ENCODE measurements around the gene ZGPAT. TPM values are rescaled to one million over a fixed set of nuclear protein-coding genes. Genes with fewer than 3 reads are reported as not detected.

ZGPAT gene
- total RNA-seq, 1 donor from 2014 or later = 28.0 TPM

DNA sequence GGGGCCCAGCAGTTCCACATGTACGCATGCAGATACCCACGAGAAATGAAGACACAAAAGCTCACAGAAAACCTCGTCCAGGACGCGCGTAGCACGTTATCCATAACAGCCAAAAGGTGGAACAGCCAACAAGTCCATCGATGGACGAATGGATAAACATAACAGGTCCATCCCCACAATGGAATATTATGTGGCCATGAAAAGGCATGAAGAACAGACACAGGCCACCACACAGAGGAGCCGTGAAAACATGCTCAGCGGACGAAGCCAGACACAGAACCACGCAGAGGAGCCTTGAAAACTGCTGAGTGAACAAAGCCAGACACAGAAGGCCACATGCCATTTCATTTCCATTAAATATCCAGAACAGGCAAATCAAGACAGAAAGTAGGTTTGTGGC, 69.8 kb downstream of the ZGPAT start:
- Mint-ChIP-seq H3K27me3 (ENCODE audit: unreplicated experiment) (no peaks in the 10 kb centered on the region), H3K4me1 (ENCODE audit: unreplicated experiment) (peaks cover 24% of the 10 kb centered on the region), H3K27ac (ENCODE audit: unreplicated experiment) (no peak overlapping the region), H3K36me3 (ENCODE audit: unreplicated experiment) (peaks cover 7% of the 10 kb centered on the region), H3K4me3 (ENCODE audit: unreplicated experiment) (no peak overlapping the region), H3K9me3 (ENCODE audit: unreplicated experiment) (no peaks in the 10 kb centered on the region)
- DNase-seq (ENCODE audit: extremely low spot score, unreplicated experiment) = no peak
- TF ChIP-seq, protein P1, sequence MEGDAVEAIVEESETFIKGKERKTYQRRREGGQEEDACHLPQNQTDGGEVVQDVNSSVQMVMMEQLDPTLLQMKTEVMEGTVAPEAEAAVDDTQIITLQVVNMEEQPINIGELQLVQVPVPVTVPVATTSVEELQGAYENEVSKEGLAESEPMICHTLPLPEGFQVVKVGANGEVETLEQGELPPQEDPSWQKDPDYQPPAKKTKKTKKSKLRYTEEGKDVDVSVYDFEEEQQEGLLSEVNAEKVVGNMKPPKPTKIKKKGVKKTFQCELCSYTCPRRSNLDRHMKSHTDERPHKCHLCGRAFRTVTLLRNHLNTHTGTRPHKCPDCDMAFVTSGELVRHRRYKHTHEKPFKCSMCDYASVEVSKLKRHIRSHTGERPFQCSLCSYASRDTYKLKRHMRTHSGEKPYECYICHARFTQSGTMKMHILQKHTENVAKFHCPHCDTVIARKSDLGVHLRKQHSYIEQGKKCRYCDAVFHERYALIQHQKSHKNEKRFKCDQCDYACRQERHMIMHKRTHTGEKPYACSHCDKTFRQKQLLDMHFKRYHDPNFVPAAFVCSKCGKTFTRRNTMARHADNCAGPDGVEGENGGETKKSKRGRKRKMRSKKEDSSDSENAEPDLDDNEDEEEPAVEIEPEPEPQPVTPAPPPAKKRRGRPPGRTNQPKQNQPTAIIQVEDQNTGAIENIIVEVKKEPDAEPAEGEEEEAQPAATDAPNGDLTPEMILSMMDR (IDR thresholded peaks at IDR 0.05) = no peak

DNA sequence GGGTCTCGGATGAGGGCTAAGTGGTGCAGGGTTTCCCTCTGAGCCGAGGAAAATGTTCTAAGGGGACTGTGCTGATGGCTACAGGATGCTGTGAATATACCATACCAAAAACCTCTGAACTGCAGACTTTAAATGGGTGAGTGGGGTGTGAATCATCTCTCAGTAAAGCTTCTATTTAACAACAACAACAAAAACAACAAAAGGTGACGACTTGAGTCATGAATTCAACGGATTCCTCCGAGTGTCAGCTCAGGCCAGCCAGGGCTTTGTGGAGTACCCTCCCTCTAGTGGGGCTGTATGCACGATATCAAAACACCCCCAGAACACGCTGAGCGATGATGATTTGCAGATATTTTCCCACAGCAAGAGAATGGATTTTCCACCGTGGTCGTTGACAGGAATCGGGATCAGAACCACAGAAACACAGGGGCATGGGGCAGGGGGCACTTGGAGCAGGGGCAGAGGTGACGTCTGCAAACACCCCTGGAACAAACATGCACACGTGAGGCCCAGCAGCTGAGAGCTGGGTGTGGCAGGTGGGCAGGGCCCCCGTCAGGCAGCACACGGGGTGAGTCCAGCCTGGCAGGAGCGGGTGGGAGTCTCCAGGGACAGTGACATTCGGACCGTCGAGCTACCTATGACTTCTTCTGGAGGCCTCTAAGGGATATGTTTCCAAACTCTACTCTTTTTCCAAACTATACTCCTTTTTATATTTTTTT, 70.4 kb downstream of the ZGPAT start:
- H3K27ac Mint-ChIP-seq (ENCODE audit: unreplicated experiment) = no peak overlapping the region
- TF ChIP-seq, protein P1 (IDR thresholded peaks at IDR 0.05) = no peak
- H3K4me3 Mint-ChIP-seq (ENCODE audit: unreplicated experiment) = no peak overlapping the region
- H3K36me3 Mint-ChIP-seq (ENCODE audit: unreplicated experiment) = peaks cover 7% of the 10 kb centered on the region
- no peaks in the 10 kb centered on the region for H3K9me3 Mint-ChIP-seq (ENCODE audit: unreplicated experiment)
- DNase-seq (ENCODE audit: extremely low spot score, unreplicated experiment) = no peak
- H3K4me1 Mint-ChIP-seq (ENCODE audit: unreplicated experiment) = peaks cover 18% of the 10 kb centered on the region
- no peaks in the 10 kb centered on the region for H3K27me3 Mint-ChIP-seq (ENCODE audit: unreplicated experiment)

DNA sequence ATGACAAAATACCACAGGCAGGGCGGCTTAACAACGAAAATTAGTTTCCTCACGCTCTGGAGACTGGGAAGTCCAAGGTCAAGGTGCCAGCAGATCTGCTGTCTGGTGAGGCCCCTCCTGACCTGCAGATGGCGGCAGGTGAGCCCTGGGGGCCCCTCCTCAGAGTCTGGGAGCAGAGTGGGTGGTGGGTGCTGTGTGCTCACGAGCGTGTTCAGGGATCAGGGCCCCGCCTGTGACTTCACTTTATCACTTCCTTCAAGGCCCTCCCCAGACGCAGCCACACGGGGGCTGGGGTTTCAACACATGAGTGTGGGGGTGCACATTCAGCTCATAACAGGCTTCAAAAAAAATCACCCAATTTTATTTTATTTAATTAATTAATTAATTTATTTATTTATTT, 71.0 kb downstream of the ZGPAT start:
- Mint-ChIP-seq H3K4me1 (ENCODE audit: unreplicated experiment) (peaks cover 16% of the 10 kb centered on the region), H3K27ac (ENCODE audit: unreplicated experiment) (no peak overlapping the region), H3K9me3 (ENCODE audit: unreplicated experiment) (no peaks in the 10 kb centered on the region), H3K36me3 (ENCODE audit: unreplicated experiment) (peaks cover 10% of the 10 kb centered on the region), H3K4me3 (ENCODE audit: unreplicated experiment) (no peak overlapping the region), H3K27me3 (ENCODE audit: unreplicated experiment) (no peaks in the 10 kb centered on the region)
- TF ChIP-seq, protein P1 (IDR thresholded peaks at IDR 0.05) = no peak
- DNase-seq (ENCODE audit: extremely low spot score, unreplicated experiment) = no peak

DNA sequence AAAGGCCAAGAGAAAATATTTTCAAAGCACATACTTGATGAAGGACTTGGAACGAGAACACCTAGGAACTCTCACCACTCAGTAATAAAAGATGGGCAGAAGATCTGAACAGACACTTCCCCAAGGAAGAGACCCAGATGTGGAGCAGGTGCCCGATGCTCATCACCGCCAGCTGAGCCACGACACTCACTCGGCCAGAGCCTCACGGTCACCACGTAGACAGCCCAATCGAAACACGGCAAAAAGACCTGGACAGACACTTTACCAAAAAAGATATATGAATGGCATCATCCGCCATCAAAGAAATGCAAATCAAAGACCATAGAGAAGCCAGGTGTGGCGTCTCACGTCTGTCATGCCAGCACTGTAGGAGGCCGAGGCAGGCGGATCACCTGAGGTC, 73.3 kb downstream of the ZGPAT start:
- Mint-ChIP-seq H3K27me3 (ENCODE audit: unreplicated experiment) (no peaks in the 10 kb centered on the region), H3K36me3 (ENCODE audit: unreplicated experiment) (peaks cover 6% of the 10 kb centered on the region), H3K9me3 (ENCODE audit: unreplicated experiment) (no peaks in the 10 kb centered on the region), H3K4me1 (ENCODE audit: unreplicated experiment) (peaks cover 5% of the 10 kb centered on the region), H3K4me3 (ENCODE audit: unreplicated experiment) (no peak overlapping the region), H3K27ac (ENCODE audit: unreplicated experiment) (no peak overlapping the region)
- TF ChIP-seq, protein P1 (IDR thresholded peaks at IDR 0.05) = no peak
- DNase-seq (ENCODE audit: extremely low spot score, unreplicated experiment) = no peak

DNA sequence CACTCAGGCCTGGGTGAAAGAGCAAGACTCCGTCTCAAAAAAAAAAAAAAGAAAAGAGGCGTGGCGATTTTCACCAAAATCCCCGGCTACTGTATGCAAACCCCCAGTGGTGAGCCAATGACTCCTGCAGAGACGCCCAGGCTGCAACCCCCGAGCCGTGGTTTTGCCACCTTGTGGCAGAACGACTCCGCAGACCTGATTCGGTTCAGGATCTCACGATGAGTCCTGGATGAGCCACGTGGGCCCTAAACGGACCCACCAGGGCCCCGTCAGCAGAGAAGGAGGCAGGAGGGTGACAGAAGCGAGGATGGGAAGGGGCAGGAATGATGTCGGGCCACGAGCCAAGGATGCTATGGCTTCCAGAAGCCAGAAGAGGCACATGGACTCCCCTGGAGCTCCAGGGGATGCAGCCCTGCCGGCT, 74.2 kb downstream of the ZGPAT start:
- peaks cover 10% of the 10 kb centered on the region for H3K4me1 Mint-ChIP-seq (ENCODE audit: unreplicated experiment)
- DNase-seq (ENCODE audit: extremely low spot score, unreplicated experiment) = no peak
- no peaks in the 10 kb centered on the region for H3K27me3 Mint-ChIP-seq (ENCODE audit: unreplicated experiment)
- H3K9me3 Mint-ChIP-seq (ENCODE audit: unreplicated experiment) = no peaks in the 10 kb centered on the region
- H3K4me3 Mint-ChIP-seq (ENCODE audit: unreplicated experiment) = no peak overlapping the region
- H3K27ac Mint-ChIP-seq (ENCODE audit: unreplicated experiment) = no peak overlapping the region
- peaks cover 6% of the 10 kb centered on the region for H3K36me3 Mint-ChIP-seq (ENCODE audit: unreplicated experiment)
- TF ChIP-seq, protein P1 (IDR thresholded peaks at IDR 0.05) = no peak

All from osteocyte (in vitro differentiated cells).